ENCODE data around the gene GPATCH3.

Gene GPATCH3

GRCh38 chr1:26932531-26932930 lies 32.3 kb upstream of the GPATCH3 start:
- Histone ChIP-seq H3K27me3 (ENCODE audit: control insufficient read depth, insufficient read depth, low read length) (no peaks in the 10 kb centered on the region), H3K36me3 (ENCODE audit: control insufficient read depth, insufficient read depth, low read length) (peaks cover 5% of the 10 kb centered on the region)

GRCh38 chr1:26923711-26924110 lies 23.4 kb upstream of the GPATCH3 start:
- Histone ChIP-seq H3K27me3 (ENCODE audit: control insufficient read depth, insufficient read depth, low read length) (no peaks in the 10 kb centered on the region), H3K36me3 (ENCODE audit: control insufficient read depth, insufficient read depth, low read length) (peaks cover 12% of the 10 kb centered on the region), H3K4me1 (ENCODE audit: control insufficient read depth, insufficient read depth, low read length) (peaks cover 11% of the 10 kb centered on the region), H3K4me3 (ENCODE audit: low read length) (no peak overlapping the region), H3K9ac (ENCODE audit: low read length) (no peak overlapping the region), H3K27ac (ENCODE audit: low read depth, low read length) (no peak overlapping the region)

More at GRCh38 chr1:26932531-26932930, 32.3 kb upstream of the GPATCH3 start:
- no peak overlapping the region for H3K4me3 ChIP-seq (ENCODE audit: low read length)
- H3K9ac ChIP-seq (ENCODE audit: low read length), result no peak overlapping the region
- no peak overlapping the region for H3K27ac ChIP-seq (ENCODE audit: low read depth, low read length)
- no peaks in the 10 kb centered on the region for H3K4me1 ChIP-seq (ENCODE audit: control insufficient read depth, insufficient read depth, low read length)

GRCh38 chr1:26922901-26923300 lies 22.6 kb upstream of the GPATCH3 start:
- Histone ChIP-seq H3K27me3 (ENCODE audit: control insufficient read depth, insufficient read depth, low read length) (no peaks in the 10 kb centered on the region), H3K4me1 (ENCODE audit: control insufficient read depth, insufficient read depth, low read length) (peaks cover 11% of the 10 kb centered on the region), H3K27ac (ENCODE audit: low read depth, low read length) (no peak overlapping the region), H3K9ac (ENCODE audit: low read length) (no peak overlapping the region), H3K36me3 (ENCODE audit: control insufficient read depth, insufficient read depth, low read length) (peaks cover 7% of the 10 kb centered on the region), H3K4me3 (ENCODE audit: low read length) (peak overlapping the region; percentile 92)

- Histone ChIP-seq H3K27ac (ENCODE audit: low read depth, low read length) (no peak overlapping the region), H3K9ac (ENCODE audit: low read length) (peak overlapping the region; percentile 69), H3K36me3 (ENCODE audit: control insufficient read depth, insufficient read depth, low read length) (peaks cover 7% of the 10 kb centered on the region), H3K4me1 (ENCODE audit: control insufficient read depth, insufficient read depth, low read length) (peaks cover 11% of the 10 kb centered on the region), H3K4me3 (ENCODE audit: low read length) (peak overlapping the region; percentile 92), H3K27me3 (ENCODE audit: control insufficient read depth, insufficient read depth, low read length) (no peaks in the 10 kb centered on the region)
These were observed 22.1 kb upstream of the GPATCH3 start for GRCh38 chr1:26922431-26922729.

- peak within 1 kb of the TSS; percentile 88 for H3K27ac ChIP-seq (ENCODE audit: low read depth, low read length)
- peak within 1 kb of the TSS; percentile 92 for H3K4me3 ChIP-seq (ENCODE audit: low read length)
- H3K27me3 ChIP-seq (ENCODE audit: control insufficient read depth, insufficient read depth, low read length), result no peaks in the 10 kb centered on the region
- peaks cover 7% of the 10 kb centered on the region for H3K36me3 ChIP-seq (ENCODE audit: control insufficient read depth, insufficient read depth, low read length)
- H3K9ac ChIP-seq (ENCODE audit: low read length), result peak within 1 kb of the TSS; percentile 69
- peaks cover 11% of the 10 kb centered on the region for H3K4me1 ChIP-seq (ENCODE audit: control insufficient read depth, insufficient read depth, low read length)
These were observed 21.5 kb upstream of the GPATCH3 start, which contains the start of gene NUDC for GRCh38 chr1:26921540-26922430. Gene NUDC, plus strand, starts transcription at chr1:26921743. Its CDS starts 106 bp downstream, at chr1:26921849.

- peaks cover 11% of the 10 kb centered on the region for H3K4me1 ChIP-seq (ENCODE audit: control insufficient read depth, insufficient read depth, low read length)
- H3K27me3 ChIP-seq (ENCODE audit: control insufficient read depth, insufficient read depth, low read length), result no peaks in the 10 kb centered on the region
- H3K9ac ChIP-seq (ENCODE audit: low read length), result no peak overlapping the region
- H3K4me3 ChIP-seq (ENCODE audit: low read length), result peak overlapping the region; percentile 92
- H3K36me3 ChIP-seq (ENCODE audit: control insufficient read depth, insufficient read depth, low read length), result peaks cover 7% of the 10 kb centered on the region
- H3K27ac ChIP-seq (ENCODE audit: low read depth, low read length), result peak overlapping the region; percentile 88
These were observed 20.9 kb upstream of the GPATCH3 start for GRCh38 chr1:26921126-26921539.

GRCh38 chr1:26915204-26915842 lies 15.1 kb upstream of the GPATCH3 start:
- no peaks in the 10 kb centered on the region for H3K4me1 ChIP-seq (ENCODE audit: control insufficient read depth, insufficient read depth, low read length)
- H3K27ac ChIP-seq (ENCODE audit: low read depth, low read length), result no peak overlapping the region
- H3K9ac ChIP-seq (ENCODE audit: low read length), result no peak overlapping the region
- H3K4me3 ChIP-seq (ENCODE audit: low read length), result no peak overlapping the region
- no peaks in the 10 kb centered on the region for H3K36me3 ChIP-seq (ENCODE audit: control insufficient read depth, insufficient read depth, low read length)
- no peaks in the 10 kb centered on the region for H3K27me3 ChIP-seq (ENCODE audit: control insufficient read depth, insufficient read depth, low read length)

GRCh38 chr1:26913754-26914619 lies 13.7 kb upstream of the GPATCH3 start, which contains the start of gene NR0B2:
Gene NR0B2, minus strand, starts transcription at chr1:26913975. Its CDS starts 35 bp downstream, at chr1:26913940.
- Histone ChIP-seq H3K36me3 (ENCODE audit: control insufficient read depth, insufficient read depth, low read length) (no peaks in the 10 kb centered on the region), H3K27me3 (ENCODE audit: control insufficient read depth, insufficient read depth, low read length) (no peaks in the 10 kb centered on the region), H3K4me1 (ENCODE audit: control insufficient read depth, insufficient read depth, low read length) (no peaks in the 10 kb centered on the region), H3K27ac (ENCODE audit: low read depth, low read length) (no peak within 1 kb of the TSS), H3K9ac (ENCODE audit: low read length) (no peak within 1 kb of the TSS), H3K4me3 (ENCODE audit: low read length) (no peak within 1 kb of the TSS)

GRCh38 chr1:26913389-26913753 lies 13.1 kb upstream of the GPATCH3 start:
- H3K36me3 ChIP-seq (ENCODE audit: control insufficient read depth, insufficient read depth, low read length), result no peaks in the 10 kb centered on the region
- no peaks in the 10 kb centered on the region for H3K4me1 ChIP-seq (ENCODE audit: control insufficient read depth, insufficient read depth, low read length)
- no peak overlapping the region for H3K9ac ChIP-seq (ENCODE audit: low read length)
- H3K4me3 ChIP-seq (ENCODE audit: low read length), result no peak overlapping the region
- no peak overlapping the region for H3K27ac ChIP-seq (ENCODE audit: low read depth, low read length)
- no peaks in the 10 kb centered on the region for H3K27me3 ChIP-seq (ENCODE audit: control insufficient read depth, insufficient read depth, low read length)

- H3K4me3 ChIP-seq (ENCODE audit: low read length), result no peak overlapping the region
- no peak overlapping the region for H3K27ac ChIP-seq (ENCODE audit: low read depth, low read length)
- H3K4me1 ChIP-seq (ENCODE audit: control insufficient read depth, insufficient read depth, low read length), result no peaks in the 10 kb centered on the region
- no peaks in the 10 kb centered on the region for H3K36me3 ChIP-seq (ENCODE audit: control insufficient read depth, insufficient read depth, low read length)
- H3K9ac ChIP-seq (ENCODE audit: low read length), result no peak overlapping the region
- no peaks in the 10 kb centered on the region for H3K27me3 ChIP-seq (ENCODE audit: control insufficient read depth, insufficient read depth, low read length)
These were observed 11.9 kb upstream of the GPATCH3 start for GRCh38 chr1:26912147-26912490.

- no peaks in the 10 kb centered on the region for H3K4me1 ChIP-seq (ENCODE audit: control insufficient read depth, insufficient read depth, low read length)
- H3K27me3 ChIP-seq (ENCODE audit: control insufficient read depth, insufficient read depth, low read length), result no peaks in the 10 kb centered on the region
- no peak overlapping the region for H3K9ac ChIP-seq (ENCODE audit: low read length)
- H3K27ac ChIP-seq (ENCODE audit: low read depth, low read length), result no peak overlapping the region
- no peaks in the 10 kb centered on the region for H3K36me3 ChIP-seq (ENCODE audit: control insufficient read depth, insufficient read depth, low read length)
- H3K4me3 ChIP-seq (ENCODE audit: low read length), result no peak overlapping the region
These were observed 11.3 kb upstream of the GPATCH3 start for GRCh38 chr1:26911399-26912146.

All from rectal smooth muscle tissue (tissue), 1 donor.